Measurements from ENCODE around the gene PLCL1. TPM values are rescaled to one million over a fixed set of nuclear protein-coding genes. Genes with fewer than 3 reads are reported as not detected.

The PLCL1 gene
- total and polyA plus RNA-seq, 10 of the 15 experiments (the other 5 are each of a cell fraction or from before 2014, with no cell fraction given) = 0.03 to 1.5 (median 0.22) TPM

- FAIRE-seq (no peak), ATAC-seq (no peak), DNase-seq (ENCODE audit: low read depth, low spot score) (no peak)
- TF ChIP-seq ZNF592 (IDR thresholded peaks at IDR 0.05) (no peak), SREBF2 (IDR thresholded peaks at IDR 0.05; ENCODE audit: low read length) (no peak), SMAD5 (IDR thresholded peaks at IDR 0.05; ENCODE audit: low read depth) (no peak), ZBED1 (IDR thresholded peaks at IDR 0.05; ENCODE audit: borderline replicate concordance) (no peak), MAX (IDR thresholded peaks at IDR 0.05; ENCODE audit: low read depth, low read length) (no peak), RAD21 (IDR thresholded peaks at IDR 0.05; ENCODE audit: insufficient read depth, low read depth, low read length) (no peak), ZNF207 (IDR thresholded peaks at IDR 0.05; ENCODE audit: borderline replicate concordance) (no peak), KAT2A (conservative IDR thresholded peaks at IDR 0.05; ENCODE audit: control insufficient read depth, low read depth, low read length) (no peak), USF2 (IDR thresholded peaks at IDR 0.05; ENCODE audit: borderline replicate concordance, low read depth, low read length) (no peak), MEF2B (IDR thresholded peaks at IDR 0.05; ENCODE audit: partially characterized antibody, poor library complexity, severe bottlenecking) (no peak), HSF1 (IDR thresholded peaks at IDR 0.05; ENCODE audit: low read depth, low read length) (no peak), NFYB (IDR thresholded peaks at IDR 0.05; ENCODE audit: insufficient read depth, low read depth, low read length) (no peak), BCL11A (IDR thresholded peaks at IDR 0.05; ENCODE audit: low read depth, low read length) (no peak)
- ChIA-PET CTCF (interaction anchor here (0.9 kb wide), 1 partner anchor 17 kb away, joined by 3 read pairs; no protein-coding TSS in a partner anchor), RAD21 (ENCODE audit: unreplicated experiment) (no interaction called here), POLR2A (no interaction called here), SMC1A (ENCODE audit: uncharacterized antibody, unreplicated experiment) (interaction anchor here (0.6 kb wide), 1 partner anchor 28 kb away, joined by 3 read pairs; no protein-coding TSS in a partner anchor)
- H3K27ac ChIP-seq (ENCODE audit: control insufficient read depth, insufficient read depth) = no peak overlapping the region
- H3K4me2 ChIP-seq (ENCODE audit: control insufficient read depth, insufficient read depth) = no peak overlapping the region
- no peaks in the 10 kb centered on the region for H3K4me1 ChIP-seq (ENCODE audit: control insufficient read depth, insufficient read depth, low read length)
- in situ Hi-C loops (cut with MboI) (no loop called here), intact Hi-C loops (cut with micrococcal nuclease; ENCODE audit: unreplicated experiment) (no loop called here)
- no peak overlapping the region for H3K9ac ChIP-seq (ENCODE audit: control insufficient read depth, insufficient read depth, low read length)
- H3K27me3 ChIP-seq (replicated peaks in 1 of 2; ENCODE audit: control insufficient read depth in 2 of 2, insufficient read depth in 2 of 2, low read length in 1 of 2) = no peaks in the 10 kb centered on the region
- H3K79me2 ChIP-seq (ENCODE audit: control insufficient read depth, insufficient read depth, low read length) = no peaks in the 10 kb centered on the region
- no peaks in the 10 kb centered on the region for H4K20me1 ChIP-seq (ENCODE audit: control insufficient read depth, insufficient read depth)
- H3K9me3 ChIP-seq (replicated peaks; ENCODE audit: control insufficient read depth, insufficient read depth, low read length) = no peaks in the 10 kb centered on the region; the same call in 2 of the 3 replicates
- H3K4me3 ChIP-seq = no peak overlapping the region
- no peak overlapping the region for H2AFZ ChIP-seq (ENCODE audit: control insufficient read depth, low read depth, low read length)
- H3K36me3 ChIP-seq (ENCODE audit: control insufficient read depth in 2 of 2, insufficient read depth in 2 of 2, low read length in 1 of 2) = no peaks in the 10 kb centered on the region
- no TSS peak for BruUV-seq (replicated peaks)
Measured at GRCh38 chr2:197969391-197969893, 165.0 kb downstream of the PLCL1 start.
